H1 (cell line): ENCODE data around the gene MAD2L1BP. TPM values are rescaled to one million over a fixed set of nuclear protein-coding genes. Genes with fewer than 3 reads are reported as not detected.

Experiments used
- CBX5 ChIP-seq: fragments of 300-800, 300-1000 bp; sonication (generic); IDR thresholded peaks from 2 replicates; pipeline ENCODE4 v1.7.1; 2016; ENCODE audit warnings: antibody characterized with exemption, low read length, low read depth
- RFX5 ChIP-seq: IDR thresholded peaks from 2 replicates; pipeline ENCODE4 v1.6.1; 2011; ENCODE audit warnings: low read depth, low read length, improper control_type of control experiment, borderline replicate concordance
- SP4 ChIP-seq: IDR thresholded peaks from 2 replicates; pipeline ENCODE4 v1.6.1; 2012; ENCODE audit warnings: low read length, inconsistent platforms
- polyA plus RNA-seq, 7 experiments: library from polyadenylated mRNA; depleted of rRNA in 3 of 7; stranded (reverse) in 5 of 7; unstranded in 2 of 7; fragments of >200 nt in 5 of 7; fragments of 200-250 nt in 2 of 7; gene quantifications; 1 replicate in 5 of 7; 2 replicates in 1 of 7; 4 replicates in 1 of 7; pipeline versions ENCODE4 v1.2.1 to v1.2.3, GENCODE V29; 2011 to 2013; ENCODE audit warnings: missing spikeins in 2 of 7, mixed read lengths in 2 of 7
- total RNA-seq: library from RNA; stranded (reverse); fragmentation: NEBNext Ultra II Directional; extraction: Animal tissue kit (Norgen Biotek cat#: 25700); gene quantifications from 2 replicates; pipeline ENCODE4 v1.2.1, GENCODE V29; 2021
- TF ChIP-seq, protein P1 (sequence below): IDR thresholded peaks from 2 replicates; pipeline ENCODE4 v1.6.1; 2011; ENCODE audit warnings: low read depth, mild to moderate bottlenecking, low read length; ENCODE audit not compliant: insufficient read depth

Gene MAD2L1BP
- total and polyA plus RNA-seq, 2 of the 8 experiments (the other 6 are each of a cell fraction or from before 2014, with no cell fraction given): 35.5 to 70.0 TPM

DNA sequence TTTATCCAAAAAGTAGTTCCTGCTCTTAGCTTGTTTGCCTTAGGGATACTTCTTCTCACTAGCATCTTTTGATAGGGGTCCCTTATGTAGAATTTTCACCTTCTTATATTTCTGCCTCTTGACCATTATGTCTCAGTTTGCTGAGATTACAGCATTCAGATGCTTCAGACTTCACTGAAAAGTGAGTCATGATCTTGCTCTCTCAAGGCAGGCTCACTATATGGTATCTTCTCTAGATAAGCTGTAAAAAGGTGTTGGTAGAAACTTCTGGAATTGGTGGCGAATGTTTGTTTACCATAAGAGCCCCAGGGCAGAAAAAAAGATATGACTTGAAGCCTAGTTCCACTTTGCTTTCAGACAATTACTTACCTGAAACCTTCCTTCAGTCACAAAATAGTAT is 26.2 kb upstream of the MAD2L1BP start (continued):
- TF ChIP-seq, protein P1, sequence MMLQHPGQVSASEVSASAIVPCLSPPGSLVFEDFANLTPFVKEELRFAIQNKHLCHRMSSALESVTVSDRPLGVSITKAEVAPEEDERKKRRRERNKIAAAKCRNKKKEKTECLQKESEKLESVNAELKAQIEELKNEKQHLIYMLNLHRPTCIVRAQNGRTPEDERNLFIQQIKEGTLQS: no peak
- TF ChIP-seq RFX5 (no peak), SP4 (no peak), CBX5 (no peak)
- TF ChIP-seq, all 59 proteins: peak for 0
